Right lung (tissue), 10 donors: Measurements from ENCODE around the gene FOXD1. TPM values are rescaled to one million over a fixed set of nuclear protein-coding genes. Genes with fewer than 3 reads are reported as not detected.
"Not testable (repeated sequence)": the region's sequence is repeated elsewhere in the genome, so short reads cannot be mapped to it uniquely, and the experiment has no call there.

Experiments
- DNase-seq, 2 donors: peaks; one replicate each; pipeline ENCODE4 v3.0.0-alpha.2; 2013
- long read RNA-seq, 8 donors: transcript quantifications; one replicate each; lab custom pipeline, GENCODE V29; 2026
- polyA plus RNA-seq, 5 donors: library from polyadenylated mRNA; unstranded; fragments of 120-200 nt; gene quantifications; one replicate each; pipeline versions ENCODE4 v1.2.1 to v1.2.3, GENCODE V29; 2013; ENCODE audit warnings: inconsistent platforms in 1 of 5, low replicate concordance in 1 of 5; ENCODE audit not compliant: insufficient read length in 5 of 5, insufficient read depth in 1 of 5

Gene FOXD1
- polyA plus RNA-seq, result under 1 TPM in 3 of 5 donors, not detected in 2; 0.10 to 0.25 (median 0.13) TPM
- long read RNA-seq, donor 1, partial matches to known transcripts, result 0 of 1 reads
- long read RNA-seq, donor 1, other reads (novel, unspliced or antisense), result 0 of 1 reads
- long read RNA-seq, donor 2, result 0 reads
- long read RNA-seq, donor 3, result 0 reads
- long read RNA-seq, donor 4, result 0 reads
- long read RNA-seq, donor 5, result 0 reads
- long read RNA-seq, donor 6, result 0 reads
- long read RNA-seq, donor 7, result 0 reads
- long read RNA-seq, donor 8, result 0 reads

DNA sequence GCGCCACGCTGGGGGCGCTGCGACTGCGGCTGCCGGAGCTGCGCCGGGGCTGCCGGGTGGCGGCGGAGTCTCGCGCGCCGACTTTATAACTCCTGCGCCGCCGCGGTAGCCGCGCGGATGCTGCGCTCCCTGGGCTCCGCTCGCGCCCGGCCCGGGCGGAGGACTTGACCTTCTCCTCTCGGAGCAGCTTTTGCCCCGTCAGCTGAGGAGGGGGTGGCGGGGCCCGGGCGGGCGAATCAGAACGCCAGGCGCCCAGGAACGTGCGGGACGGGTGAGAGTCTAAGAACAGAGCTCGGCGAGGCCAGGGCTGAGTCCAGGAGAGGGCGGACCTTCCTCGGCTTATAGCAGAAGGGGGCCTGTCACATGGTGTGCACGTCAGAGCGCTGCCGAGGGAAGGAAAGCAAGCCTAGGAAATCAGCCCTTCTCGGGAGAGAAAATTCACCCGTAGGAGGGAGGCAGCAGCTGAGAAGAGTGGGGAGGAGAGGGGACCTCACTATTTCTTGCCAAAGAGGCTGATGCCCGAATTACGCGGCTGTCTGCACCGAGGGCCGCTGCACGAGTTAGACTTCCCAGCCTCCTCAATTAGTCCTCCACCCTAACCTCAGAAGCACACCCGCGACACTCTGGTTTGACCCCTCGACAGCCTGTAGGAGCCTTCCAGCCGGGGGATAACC, at the start of gene FOXD1:
TSS of gene FOXD1 (minus strand) at position 315 of the 674 bp plus-strand sequence. CDS start 415 bp downstream, outside the sequence.
- peak; percentile 63 to 69 for DNase-seq

DNA sequence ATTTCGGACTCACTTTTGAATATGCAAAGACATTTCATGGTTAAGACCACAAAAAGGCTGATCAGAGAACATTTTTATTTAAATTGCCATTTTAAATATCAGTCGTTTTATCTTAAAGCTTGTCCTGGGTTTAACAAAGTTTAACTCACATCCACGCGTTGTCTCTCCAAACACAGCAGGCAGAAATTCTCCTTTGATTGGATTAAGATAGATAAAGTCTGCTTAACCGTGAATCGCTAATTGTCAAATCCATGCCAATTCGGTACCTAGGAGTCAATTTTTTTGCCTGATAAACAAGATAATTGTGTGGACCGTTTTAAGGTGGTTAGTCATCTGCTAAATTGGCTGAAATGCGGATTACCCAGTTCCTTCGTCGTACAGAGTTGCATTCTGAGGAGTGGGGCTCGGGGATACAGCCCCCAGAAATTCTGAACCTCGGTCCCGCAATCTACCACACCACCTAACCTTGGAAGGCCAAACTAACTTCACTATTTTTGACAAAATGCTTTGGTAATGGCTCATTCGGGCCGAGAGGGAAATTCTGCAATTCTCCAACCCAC, 49.0 kb upstream of the FOXD1 start:
- peak in 1 of 2 donors; percentile 1 for DNase-seq

DNA sequence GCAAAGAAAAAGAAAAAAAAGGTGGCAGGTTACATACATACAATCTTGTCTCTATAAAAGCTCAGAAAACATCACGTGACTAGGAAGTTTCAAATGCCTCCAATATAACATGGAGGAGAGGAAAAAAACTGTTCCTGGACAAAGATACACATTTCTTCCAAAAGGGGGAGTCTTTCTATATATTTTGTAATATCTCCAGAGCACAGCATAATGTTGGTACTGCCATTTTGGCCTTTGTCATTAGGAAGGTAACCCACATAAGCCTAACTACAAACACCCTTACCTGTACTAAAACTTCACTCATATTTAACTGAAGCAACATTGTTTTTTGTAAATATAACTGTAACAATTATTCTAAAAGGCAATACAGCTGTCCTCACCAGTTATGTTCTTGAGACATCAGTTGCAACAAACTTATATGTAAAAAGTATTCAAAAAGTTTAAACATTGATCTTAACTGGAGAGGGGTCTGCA, 48.4 kb upstream of the FOXD1 start:
- peak in 1 of 2 donors; percentile 17 for DNase-seq

DNA sequence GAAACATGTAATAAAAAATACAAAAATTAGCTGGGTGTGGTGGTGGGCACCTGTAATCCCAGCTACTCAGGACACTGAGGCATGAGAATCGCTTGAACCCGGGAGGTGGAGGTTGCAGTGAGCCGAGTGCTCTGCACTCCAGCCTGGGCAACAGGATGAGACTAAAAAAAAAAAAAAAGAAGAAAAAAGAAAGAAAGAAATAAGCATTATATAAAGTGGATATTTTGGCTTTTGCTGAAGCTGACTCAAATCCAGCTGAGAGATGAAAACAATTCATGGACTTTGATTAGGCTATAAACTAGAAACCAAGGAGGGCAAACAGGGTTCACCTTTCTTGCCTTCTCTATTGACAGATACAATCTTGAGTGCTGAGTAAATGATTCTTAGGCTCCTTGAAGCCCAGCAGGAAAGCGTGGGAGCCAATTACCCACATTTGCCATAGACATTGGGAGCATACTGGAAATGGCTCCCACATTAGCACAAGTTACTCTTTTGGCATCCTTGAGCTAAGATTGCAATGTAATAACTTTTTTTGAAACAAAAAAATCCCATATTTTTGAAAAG, 47.3 kb upstream of the FOXD1 start:
- no peak for DNase-seq

DNA sequence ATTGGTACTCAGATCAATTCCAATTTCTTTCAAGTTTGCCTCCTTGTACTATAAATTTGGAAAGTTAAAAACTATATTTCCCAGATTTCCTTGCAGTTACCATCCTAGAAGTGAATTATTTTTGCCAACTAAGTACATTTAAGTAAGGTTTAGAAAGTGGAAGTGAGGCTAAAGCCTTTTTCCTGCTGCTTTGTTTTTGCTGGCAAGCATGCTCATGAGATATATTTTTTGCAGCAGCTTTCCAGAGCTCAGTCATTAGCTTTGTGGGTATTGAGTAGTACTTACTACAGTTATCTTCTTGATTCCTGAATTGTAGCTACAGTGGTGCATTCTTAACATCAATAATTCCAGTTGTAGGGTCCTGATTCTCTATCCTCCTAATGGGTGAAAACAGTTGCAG, 46.1 kb upstream of the FOXD1 start:
- DNase-seq, result no peak

DNA sequence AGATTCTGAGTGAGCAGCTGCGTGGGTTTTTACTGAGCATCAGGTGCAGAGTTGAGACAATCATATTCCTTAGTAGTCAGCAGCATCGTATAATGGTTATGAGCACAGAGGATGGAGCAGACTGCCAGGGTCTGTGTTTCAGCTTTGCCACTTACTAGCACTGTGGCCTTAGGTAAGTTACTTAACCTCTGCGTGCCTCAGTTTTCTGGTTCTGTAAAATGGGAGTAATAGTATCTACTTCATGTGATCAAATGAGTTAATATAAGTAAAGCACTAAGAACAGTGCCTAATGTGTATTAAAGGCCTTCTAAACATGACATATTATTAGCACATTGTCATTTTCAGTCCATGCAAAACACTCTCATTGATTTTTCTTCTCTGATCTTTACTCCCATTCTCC, 44.8 kb upstream of the FOXD1 start:
- no peak for DNase-seq

DNA sequence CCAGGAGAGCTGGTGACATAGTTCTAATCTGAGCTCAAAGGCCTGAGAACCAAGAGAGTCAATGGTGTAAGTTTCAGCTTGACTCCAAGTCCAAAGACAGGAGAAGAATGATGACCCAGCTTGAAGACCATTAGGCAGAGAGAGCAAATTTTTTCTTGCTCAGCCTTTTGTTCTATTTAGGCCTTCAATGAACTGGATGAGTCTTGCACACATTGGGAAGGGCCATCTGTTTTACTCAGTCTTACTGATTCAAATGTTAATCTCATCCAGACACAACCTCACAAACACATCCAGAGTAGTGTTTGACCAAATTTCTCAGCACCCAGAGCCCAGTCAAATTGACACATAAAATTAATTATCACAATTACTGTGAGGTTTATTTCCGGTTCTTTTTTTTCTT, 42.6 kb upstream of the FOXD1 start:
- DNase-seq, result no peak

DNA sequence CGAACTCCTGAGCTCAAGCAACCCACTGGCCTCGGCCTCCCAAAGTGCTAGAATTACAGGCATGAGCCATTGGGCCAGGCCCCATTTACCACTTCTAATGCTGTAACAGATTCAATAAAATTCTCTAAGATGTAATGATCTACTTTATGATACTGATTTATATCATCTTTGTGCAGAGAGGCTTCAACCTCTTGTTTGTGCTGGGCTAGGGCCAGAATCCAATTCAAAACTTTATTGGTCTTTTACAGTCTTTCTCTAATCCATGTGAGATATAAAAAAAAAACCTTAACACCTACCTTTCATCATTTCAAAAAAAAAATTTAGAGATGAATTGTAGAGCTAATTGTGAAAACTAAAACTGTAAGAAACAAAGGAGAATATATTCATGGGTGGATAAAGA, 41.5 kb upstream of the FOXD1 start:
- DNase-seq, result no peak

DNA sequence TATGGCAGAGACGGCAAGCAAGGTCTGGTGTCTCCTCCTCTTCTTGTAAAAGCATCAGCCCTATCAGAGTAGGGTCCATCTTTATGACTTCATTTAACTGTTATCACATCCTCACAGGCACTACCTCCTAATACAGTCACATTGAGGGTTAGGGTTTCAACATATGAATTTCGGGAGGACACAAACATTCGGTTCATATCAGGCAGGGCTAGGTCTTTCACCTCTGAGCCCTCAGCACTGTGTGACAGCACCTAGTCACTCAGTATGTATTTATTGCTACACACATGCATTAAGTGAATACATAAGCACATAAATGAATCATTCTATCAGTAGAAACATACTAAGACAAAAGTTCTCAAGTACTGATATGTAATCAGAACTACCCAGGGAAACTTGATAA, 40.2 kb upstream of the FOXD1 start:
- no peak for DNase-seq

DNA sequence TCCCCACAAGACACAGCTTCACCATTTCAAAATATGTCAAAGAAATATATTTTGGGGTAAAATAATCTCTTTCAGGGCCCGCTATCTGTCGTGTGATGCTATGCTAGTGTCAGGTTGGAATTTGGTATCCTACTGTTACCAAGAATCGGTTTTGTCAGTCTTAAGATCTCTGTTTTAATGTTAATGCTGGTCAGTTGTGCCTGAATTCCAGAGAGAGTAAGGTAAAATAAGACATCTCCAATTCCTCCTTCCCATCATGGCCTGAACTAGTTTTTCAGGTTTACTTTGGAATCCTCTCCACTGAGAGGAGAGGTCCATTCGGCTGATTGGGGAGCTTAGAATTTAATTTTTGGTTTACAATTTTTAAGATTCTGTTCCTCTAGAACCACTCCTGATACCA, 39.2 kb upstream of the FOXD1 start:
- DNase-seq, result no peak

DNA sequence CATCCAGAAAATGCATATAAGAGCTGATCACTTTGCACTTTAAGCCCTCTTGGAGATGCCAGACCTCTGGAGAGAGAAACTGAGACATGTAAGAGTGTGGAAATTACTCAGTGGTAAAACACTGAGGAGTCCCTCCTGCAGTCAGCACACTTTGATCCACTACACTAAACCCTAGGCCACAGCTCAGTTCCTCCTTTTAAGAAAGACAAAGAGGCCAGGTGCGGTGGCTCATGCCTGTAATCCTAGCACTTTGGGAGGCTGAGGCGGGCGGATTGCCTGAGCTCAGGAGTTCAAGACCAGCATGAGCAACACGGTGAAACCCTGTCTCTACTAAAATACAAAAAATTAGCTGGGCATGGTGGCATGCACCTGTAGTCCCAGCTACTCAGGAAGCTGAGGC, 38.7 kb upstream of the FOXD1 start:
- DNase-seq, result not testable (repeated sequence)

DNA sequence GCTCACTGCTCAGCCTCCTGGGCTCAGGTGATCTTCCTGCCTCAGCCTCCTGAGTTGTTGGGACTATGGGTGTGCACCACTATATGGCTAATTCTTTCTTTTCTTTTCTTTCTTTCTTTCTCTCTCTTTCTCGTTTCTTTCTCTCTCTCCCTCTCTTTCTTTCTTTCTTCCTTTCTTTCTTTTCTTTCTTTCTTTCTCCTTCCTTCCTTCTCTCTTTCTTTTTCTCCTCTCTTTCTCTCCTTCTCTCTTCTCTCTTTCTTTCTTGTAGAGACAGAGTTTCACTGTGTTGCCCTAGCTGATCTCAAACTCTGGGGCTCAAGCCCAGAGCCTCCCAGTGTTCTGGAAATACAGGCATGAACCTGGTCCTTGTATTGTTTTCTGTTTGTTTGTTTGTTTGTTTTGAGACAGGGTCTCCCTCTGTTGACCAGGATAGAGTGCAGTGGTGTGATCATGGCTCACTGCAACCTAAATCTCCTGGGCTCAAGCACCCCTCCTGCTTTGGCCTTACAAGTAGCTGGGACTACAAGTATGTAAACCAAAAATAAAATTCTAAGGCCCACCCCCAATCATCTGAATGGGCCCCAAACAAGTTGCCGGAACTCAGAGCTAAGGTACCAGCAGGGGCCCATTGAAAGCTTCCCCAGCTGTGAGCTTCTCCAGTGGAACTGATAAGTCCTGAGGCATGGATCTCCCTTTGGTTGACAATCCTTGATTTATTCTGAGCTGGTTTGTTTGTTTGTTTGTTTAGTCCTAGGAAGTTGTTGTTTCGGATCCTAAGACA, 37.7 kb upstream of the FOXD1 start:
- no peak for DNase-seq

DNA sequence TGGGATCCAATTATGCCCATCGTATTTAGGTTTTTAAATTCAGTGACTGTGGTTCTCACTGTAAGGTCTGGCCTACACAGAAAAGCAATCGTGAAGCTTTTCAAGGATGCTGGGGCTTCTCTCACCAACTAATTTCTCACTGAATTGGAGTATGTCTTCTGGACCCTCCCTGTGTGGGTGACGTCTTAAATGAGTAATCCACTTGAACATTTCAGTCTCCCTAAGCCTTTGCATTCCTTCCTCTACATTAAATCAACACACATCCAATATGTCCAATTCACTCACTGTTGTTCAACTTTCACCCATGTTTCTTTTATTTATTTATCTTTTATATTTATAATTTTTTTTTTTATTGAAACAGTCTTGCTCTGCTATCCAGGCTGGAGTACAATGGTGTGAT, 37.1 kb upstream of the FOXD1 start:
- DNase-seq, result no peak

DNA sequence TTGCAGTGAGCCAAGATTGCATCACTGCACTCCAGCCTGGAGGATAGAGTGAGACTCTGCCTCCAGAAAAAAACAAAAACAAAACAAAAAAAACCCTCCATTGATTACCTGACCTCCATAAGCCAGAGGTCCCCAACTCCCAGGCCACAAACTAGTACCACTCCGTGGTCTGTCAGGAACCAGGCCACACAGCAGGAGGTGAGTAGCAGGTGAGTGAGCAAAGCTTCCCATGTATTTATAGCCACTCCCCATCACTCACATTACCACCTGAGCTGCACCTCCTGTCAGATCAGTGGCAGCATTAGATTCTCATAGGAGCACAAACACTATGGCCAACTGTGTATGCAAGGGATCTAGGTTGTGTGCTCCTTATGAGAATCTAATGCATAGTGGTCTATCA, 35.9 kb upstream of the FOXD1 start:
- DNase-seq, result no peak

DNA sequence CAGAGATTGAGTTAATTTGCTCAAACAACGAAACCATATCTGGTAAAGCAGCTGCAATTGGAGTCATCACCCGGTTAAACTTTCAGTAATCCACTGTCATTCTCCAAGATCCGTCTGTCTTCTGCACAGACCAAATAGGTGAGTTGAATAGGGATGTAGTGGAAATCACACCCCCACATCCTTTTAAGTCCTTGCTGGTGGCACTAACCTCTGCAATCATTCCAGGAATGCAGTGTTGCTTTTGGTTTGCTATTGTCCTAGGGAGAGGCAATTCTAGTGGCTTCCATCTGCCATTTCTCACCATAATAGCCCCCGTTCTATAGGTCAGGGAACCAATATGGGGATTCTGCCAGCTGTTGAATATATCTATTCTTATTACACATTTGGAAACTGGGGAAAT, 35.1 kb upstream of the FOXD1 start:
- DNase-seq, result no peak

DNA sequence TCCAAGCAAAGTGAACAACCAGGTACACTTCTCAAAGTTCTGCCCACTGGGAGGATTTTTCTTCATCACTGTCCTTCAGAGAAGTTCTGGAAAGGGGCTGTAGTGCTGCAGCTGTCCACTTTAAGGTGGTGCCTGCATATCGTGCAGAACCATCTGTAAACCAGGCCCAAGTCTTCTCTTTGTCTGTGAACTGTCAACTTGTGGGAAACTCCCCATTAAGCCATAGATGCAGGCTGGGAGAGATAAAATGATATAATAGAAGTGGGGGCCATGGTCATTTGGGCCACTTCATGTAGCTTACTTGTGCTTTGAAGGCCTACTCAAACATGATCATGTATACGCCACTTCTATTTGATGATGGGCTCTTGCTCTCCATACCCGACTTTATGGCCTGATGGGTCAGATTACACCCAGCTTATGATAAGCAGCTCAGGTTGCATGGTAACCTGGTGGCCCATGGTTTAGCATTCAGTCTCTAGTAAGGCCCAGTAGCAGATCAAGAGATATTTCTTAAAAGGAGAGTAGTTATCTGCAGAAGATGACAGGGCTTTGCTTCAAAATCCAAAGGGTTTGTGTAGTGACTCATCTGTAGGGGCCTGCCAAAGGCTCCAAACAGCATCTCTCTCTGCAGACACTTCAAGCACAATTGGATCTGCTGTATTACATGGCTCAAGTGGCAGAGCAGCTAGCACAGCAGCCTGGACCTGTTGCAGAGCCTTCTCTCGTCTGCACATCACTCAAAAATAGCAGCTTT, 34.0 kb upstream of the FOXD1 start:
- DNase-seq, result no peak

DNA sequence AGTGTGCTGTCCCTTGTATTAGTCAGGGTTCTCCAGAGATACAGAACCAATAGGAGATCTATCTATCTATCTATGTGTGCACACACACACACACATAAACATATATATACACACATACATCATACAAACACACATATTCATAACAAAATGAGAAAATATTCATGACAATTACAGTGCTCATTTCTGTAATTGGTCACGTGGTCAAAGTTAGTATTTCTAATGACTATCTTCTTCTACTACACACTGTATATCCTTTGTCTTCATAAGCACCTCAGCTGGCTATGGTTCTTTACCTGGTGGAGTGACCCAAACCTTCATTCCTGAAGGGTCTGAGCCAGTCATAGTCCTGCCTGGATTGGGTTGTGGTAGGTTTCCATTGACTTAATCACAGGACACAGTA, 31.9 kb upstream of the FOXD1 start:
- DNase-seq, result no peak

DNA sequence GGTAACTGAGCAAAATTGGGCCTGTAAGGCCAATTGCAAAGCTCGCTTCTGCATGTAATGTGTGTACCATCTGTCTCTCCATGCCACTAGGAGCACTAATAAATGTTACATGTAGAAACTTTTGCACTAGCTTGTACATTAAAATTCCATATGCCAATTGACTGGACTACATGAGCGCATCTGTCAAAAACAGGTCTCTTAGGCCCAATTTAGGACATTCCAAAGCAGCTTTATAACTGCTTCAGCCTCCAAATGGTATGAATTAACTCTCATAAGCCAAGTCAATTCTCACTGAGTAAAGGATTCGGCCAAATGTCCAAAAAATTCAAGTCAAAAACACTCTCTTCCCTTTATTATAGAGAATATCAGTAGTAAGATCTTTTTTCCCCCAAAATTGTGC, 23.5 kb upstream of the FOXD1 start:
- no peak for DNase-seq

DNA sequence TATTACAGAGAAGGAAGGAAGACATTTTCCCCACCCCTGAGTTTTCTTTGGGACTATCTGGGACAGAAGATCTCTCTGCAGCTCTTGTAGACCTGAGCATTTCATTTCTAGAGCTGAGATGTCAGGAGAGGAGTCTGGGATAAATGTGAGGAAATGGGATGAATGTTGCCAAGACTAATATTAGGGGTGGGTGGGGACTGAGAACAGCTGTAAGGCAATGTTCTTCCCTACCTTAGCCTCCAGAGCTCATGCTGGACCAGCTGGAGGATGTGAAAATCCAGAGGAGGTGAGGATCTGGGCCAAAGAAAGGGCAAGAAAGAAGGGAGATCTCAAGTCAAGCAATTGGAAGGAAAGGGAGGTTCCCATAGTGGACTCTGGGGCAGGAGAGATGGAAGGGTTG, 23.1 kb upstream of the FOXD1 start:
- DNase-seq, result no peak

DNA sequence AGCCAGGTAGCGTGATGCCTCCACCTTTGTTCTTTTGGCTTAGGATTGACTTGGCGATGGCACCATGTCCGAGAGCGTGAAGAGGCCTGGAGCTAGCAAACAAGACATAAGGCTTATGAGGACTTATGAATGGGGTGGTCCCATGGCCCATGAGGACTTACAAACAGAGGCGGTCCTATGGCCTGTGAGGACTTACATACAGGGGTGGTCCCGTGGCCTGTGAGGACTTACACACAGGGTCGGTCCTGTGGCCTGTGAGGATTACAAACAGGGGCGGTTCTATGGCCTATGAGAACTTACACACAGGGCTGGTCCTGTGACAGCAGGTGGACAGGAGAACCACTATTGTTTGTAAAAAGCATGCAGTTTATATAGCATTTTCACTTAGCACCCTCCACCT, 21.3 kb upstream of the FOXD1 start:
- DNase-seq, result no peak

DNA sequence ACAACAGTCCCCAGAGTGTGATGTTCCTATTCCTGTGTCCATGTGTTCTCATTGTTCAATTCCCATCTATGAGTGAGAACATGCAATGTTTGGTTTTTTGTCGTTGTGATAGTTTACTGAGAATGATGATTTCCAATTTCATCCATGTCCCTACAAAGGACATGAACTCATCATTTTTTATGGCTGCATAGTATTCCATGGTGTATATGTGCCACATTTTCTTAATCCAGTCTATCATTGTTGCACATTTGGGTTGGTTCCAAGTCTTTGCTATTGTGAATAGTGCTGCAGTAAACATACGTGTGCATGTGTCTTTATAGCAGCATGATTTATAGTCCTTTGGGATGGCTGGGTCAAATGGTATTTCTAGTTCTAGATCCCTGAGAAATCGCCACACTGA, 20.1 kb upstream of the FOXD1 start:
- DNase-seq, result not testable (repeated sequence)
